PC-3 (cell line): ENCODE results near the gene PGF.

Experiments used
- EZH2 ChIP-seq: fragments of 300-600 bp; sonication (generic); IDR thresholded peaks from one replicate; pipeline ENCODE4 v1.6.1; 2017; ENCODE audit warnings: antibody characterized with exemption, mild to moderate bottlenecking, low read length; ENCODE audit not compliant: unreplicated experiment
- TF ChIP-seq, protein P1 (sequence below): fragments of 300-600 bp; sonication (generic); conservative IDR thresholded peaks from 2 replicates; pipeline ENCODE4 v1.5.1; 2017; ENCODE audit warnings: antibody characterized with exemption, low read depth, mild to moderate bottlenecking, low read length

- TF ChIP-seq EZH2: no peak
- TF ChIP-seq, protein P1, sequence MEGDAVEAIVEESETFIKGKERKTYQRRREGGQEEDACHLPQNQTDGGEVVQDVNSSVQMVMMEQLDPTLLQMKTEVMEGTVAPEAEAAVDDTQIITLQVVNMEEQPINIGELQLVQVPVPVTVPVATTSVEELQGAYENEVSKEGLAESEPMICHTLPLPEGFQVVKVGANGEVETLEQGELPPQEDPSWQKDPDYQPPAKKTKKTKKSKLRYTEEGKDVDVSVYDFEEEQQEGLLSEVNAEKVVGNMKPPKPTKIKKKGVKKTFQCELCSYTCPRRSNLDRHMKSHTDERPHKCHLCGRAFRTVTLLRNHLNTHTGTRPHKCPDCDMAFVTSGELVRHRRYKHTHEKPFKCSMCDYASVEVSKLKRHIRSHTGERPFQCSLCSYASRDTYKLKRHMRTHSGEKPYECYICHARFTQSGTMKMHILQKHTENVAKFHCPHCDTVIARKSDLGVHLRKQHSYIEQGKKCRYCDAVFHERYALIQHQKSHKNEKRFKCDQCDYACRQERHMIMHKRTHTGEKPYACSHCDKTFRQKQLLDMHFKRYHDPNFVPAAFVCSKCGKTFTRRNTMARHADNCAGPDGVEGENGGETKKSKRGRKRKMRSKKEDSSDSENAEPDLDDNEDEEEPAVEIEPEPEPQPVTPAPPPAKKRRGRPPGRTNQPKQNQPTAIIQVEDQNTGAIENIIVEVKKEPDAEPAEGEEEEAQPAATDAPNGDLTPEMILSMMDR: no peak
These were observed 43.7 kb downstream of the PGF start for GRCh38 chr14:74911704-74912103.
